ENCODE results near the gene SECISBP2L. TPM values are rescaled to one million over a fixed set of nuclear protein-coding genes. Genes with fewer than 3 reads are reported as not detected.

SECISBP2L gene
- total RNA-seq, 3 donors from 2014 or later = 40.8 to 66.3 (median 49.0) TPM

GRCh38 chr15:49052662-49053061 lies 6.4 kb upstream of the SECISBP2L start:
- intact Hi-C loops (cut with DNase I, micrococcal nuclease) = no loop called here
- ATAC-seq (no peak), DNase-seq (no peak)
- Histone ChIP-seq H3K36me3 (ENCODE audit: low read depth) (no peaks in the 10 kb centered on the region), H3K4me1 (ENCODE audit: low read depth) (no peaks in the 10 kb centered on the region), H3K4me3 (no peak overlapping the region), H3K9me3 (no peaks in the 10 kb centered on the region)
- no peak for TF ChIP-seq CTCF (IDR thresholded peaks at IDR 0.05)

DNA sequence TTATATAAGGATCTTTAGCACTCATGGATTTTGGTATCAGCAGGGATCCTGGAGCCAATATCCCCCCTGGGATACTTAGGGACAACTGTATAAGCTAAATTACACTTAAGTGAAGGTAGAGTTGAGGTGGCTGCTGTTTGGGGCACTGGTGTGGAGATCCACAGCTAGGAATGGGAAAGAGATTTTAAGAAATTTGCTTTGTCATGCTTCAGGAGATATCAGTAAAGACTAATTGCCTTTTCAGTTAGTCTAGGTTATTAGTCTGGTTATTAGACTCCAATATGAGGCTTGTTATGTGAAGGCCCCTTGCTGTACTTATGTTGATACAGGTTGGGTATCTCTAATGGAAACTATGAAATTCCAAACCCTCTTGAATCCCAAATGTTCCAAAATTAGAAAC lies 1.2 kb upstream of the SECISBP2L start:
- ATAC-seq (no peak), DNase-seq (no peak)
- no peak for TF ChIP-seq CTCF (IDR thresholded peaks at IDR 0.05)
- Histone ChIP-seq H3K4me1 (ENCODE audit: low read depth) (peaks cover 13% of the 10 kb centered on the region), H3K36me3 (ENCODE audit: low read depth) (no peaks in the 10 kb centered on the region), H3K4me3 (no peak overlapping the region), H3K9me3 (no peaks in the 10 kb centered on the region)
- intact Hi-C loops (cut with DNase I, micrococcal nuclease) = no loop called here

GRCh38 chr15:49045751-49046219 lies 461 bp downstream of the SECISBP2L start:
- H3K4me3 ChIP-seq = peak overlapping the region; percentile 99
- intact Hi-C loops (cut with DNase I, micrococcal nuclease) = no loop called here
- H3K36me3 ChIP-seq (ENCODE audit: low read depth) = no peaks in the 10 kb centered on the region
- no peak for TF ChIP-seq CTCF (IDR thresholded peaks at IDR 0.05)
- ATAC-seq = peak; percentile 56
- H3K4me1 ChIP-seq (ENCODE audit: low read depth) = peaks cover 13% of the 10 kb centered on the region
- DNase-seq = peak in 1 of 3 donors; percentile 30
- H3K9me3 ChIP-seq = no peaks in the 10 kb centered on the region

DNA sequence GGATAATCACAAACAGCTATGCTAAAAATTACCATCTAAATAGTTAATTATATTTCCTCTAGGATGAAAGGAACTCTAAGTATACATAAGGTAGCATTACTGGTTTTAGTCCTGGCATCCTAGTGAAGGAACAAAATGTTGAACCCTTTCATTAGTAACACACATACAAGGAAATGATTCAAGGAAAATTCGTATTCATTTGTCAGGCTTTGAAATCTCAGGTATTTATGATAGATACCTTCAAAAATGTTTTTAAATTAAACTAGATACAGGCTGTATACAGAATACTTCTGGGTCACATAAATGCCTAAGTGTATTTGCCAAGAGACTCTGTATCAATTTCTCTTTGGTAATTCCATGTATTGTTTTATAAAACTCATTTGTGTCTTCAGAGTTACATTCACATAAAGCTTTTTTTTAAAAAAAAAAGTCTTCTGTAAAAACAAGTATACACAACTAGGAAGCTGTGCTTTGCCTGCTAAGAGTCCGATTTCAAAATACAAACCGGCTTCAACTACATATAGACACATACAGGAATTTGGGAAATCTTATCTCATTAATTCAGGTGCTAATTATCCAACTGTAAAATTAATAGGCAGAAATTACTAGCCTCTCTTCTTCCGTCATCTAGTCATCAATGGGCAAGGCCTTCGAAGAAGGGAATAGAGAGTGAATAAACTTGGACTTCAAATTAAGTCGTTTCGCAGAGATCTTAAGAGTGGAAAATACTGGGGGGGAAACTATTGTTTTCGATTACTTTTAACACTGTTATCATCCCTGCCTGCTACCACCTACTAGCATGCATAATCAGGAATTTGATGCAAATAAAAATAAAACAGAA lies 1.3 kb downstream of the SECISBP2L start:
- Histone ChIP-seq H3K4me3 (no peak overlapping the region), H3K9me3 (no peaks in the 10 kb centered on the region), H3K36me3 (ENCODE audit: low read depth) (no peaks in the 10 kb centered on the region), H3K4me1 (ENCODE audit: low read depth) (peaks cover 13% of the 10 kb centered on the region)
- DNase-seq (no peak), ATAC-seq (no peak)
- no peak for TF ChIP-seq CTCF (IDR thresholded peaks at IDR 0.05)
- intact Hi-C loops (cut with DNase I, micrococcal nuclease) = no loop called here

- DNase-seq = no peak
- intact Hi-C loops (cut with DNase I, micrococcal nuclease) = no loop called here
- ATAC-seq = no peak
- H3K4me1 ChIP-seq (ENCODE audit: low read depth) = peaks cover 13% of the 10 kb centered on the region
- no peak overlapping the region for H3K4me3 ChIP-seq
- TF ChIP-seq CTCF (IDR thresholded peaks at IDR 0.05) = no peak
- no peaks in the 10 kb centered on the region for H3K36me3 ChIP-seq (ENCODE audit: low read depth)
- no peaks in the 10 kb centered on the region for H3K9me3 ChIP-seq
Observed at GRCh38 chr15:49044002-49044401, 2.2 kb downstream of the SECISBP2L start.

Measured in mucosa of descending colon (tissue), 3 donors.